H1 (cell line): ENCODE measurements around the gene HAND1. TPM values are rescaled to one million over a fixed set of nuclear protein-coding genes. Genes with fewer than 3 reads are reported as not detected.

Source experiments
- CTCF ChIA-PET: fragments of 300-600 bp; sonication (Branson Sonifier 250); formaldehyde crosslinking; loops from one replicate; lab custom pipeline; 2021; ENCODE audit not compliant: partially characterized antibody; lab: Charles Lee
- POLR2A ChIA-PET: fragments of 300-600 bp; sonication (Branson Sonifier 250); formaldehyde crosslinking; loops from one replicate; lab custom pipeline; 2021; ENCODE audit warnings: inconsistent platforms; ENCODE audit not compliant: partially characterized antibody; lab: Charles Lee
- DNase-seq, 2 experiments: peaks; one replicate each; pipeline versions ENCODE4 v3.0.0 to v3.0.0-alpha.2; 2010 to 2022; ENCODE audit warnings: low spot score in 2 of 2, low read depth in 1 of 2, mixed read lengths in 1 of 2
- FAIRE-seq: peaks from 2 replicates; lab custom pipeline; 2011; peaks lifted over from hg19 to GRCh38; lab: Jason Lieb, UNC
- H2AFZ ChIP-seq: 2 replicates; pipeline ENCODE4 v1.8.1; 2012; ENCODE audit warnings: low read length, inconsistent platforms
- H2AK5ac ChIP-seq: 2 replicates; pipeline ENCODE4 v1.6.1; 2013; ENCODE audit warnings: low read depth, low read length
- H2BK120ac ChIP-seq: replicated peaks from 2 replicates; pipeline ENCODE3; 2013; ENCODE audit warnings: low read depth, low read length, inconsistent platforms
- H2BK12ac ChIP-seq: 2 replicates; pipeline ENCODE4 v1.6.1; 2013; ENCODE audit warnings: low read depth, low read length
- H2BK15ac ChIP-seq: 2 replicates; pipeline ENCODE4 v1.6.1; 2013; ENCODE audit warnings: low read length
- H2BK20ac ChIP-seq: 2 replicates; pipeline ENCODE4 v1.6.1; 2013; ENCODE audit warnings: low read length
- H2BK5ac ChIP-seq: 2 replicates; pipeline ENCODE4 v1.6.1; 2013; ENCODE audit warnings: low read depth, low read length
- H3K14ac ChIP-seq: 2 replicates; pipeline ENCODE4 v1.6.1; 2013; ENCODE audit warnings: inconsistent platforms; ENCODE audit not compliant: insufficient read length
- H3K18ac ChIP-seq: 2 replicates; pipeline ENCODE4 v1.6.1; 2013; ENCODE audit warnings: low read length; ENCODE audit errors: extremely low read depth
- H3K23ac ChIP-seq: 2 replicates; pipeline ENCODE4 v1.6.1; 2013; ENCODE audit warnings: inconsistent platforms; ENCODE audit not compliant: insufficient read length
- H3K23me2 ChIP-seq: 2 replicates; pipeline ENCODE4 v1.6.1; 2013; ENCODE audit warnings: low read depth, low read length
- H3K27ac ChIP-seq: 2 replicates; pipeline ENCODE4 v1.6.1; 2011; ENCODE audit warnings: low read depth, low read length, inconsistent platforms
- H3K27me3 ChIP-seq, 4 experiments: replicated peaks in 1 of 4; 1 replicate in 1 of 4; 2 replicates in 3 of 4; pipeline versions ENCODE4 v1.6.1 to v1.8.1; 2011 to 2013; ENCODE audit warnings: low read length in 3 of 4, mild to moderate bottlenecking in 3 of 4, inconsistent platforms in 2 of 4, mixed read lengths in 2 of 4, moderate library complexity in 1 of 4; ENCODE audit not compliant: control insufficient read depth in 3 of 4, insufficient read depth in 3 of 4; ENCODE audit errors: extremely low read depth in 1 of 4
- H3K36me3 ChIP-seq, 4 experiments: 2 replicates each; pipeline versions ENCODE4 v1.6.1 to v1.8.1; 2011 to 2013; ENCODE audit warnings: mild to moderate bottlenecking in 4 of 4, low read length in 3 of 4, moderate library complexity in 2 of 4, control low read depth in 1 of 4, inconsistent platforms in 1 of 4; ENCODE audit not compliant: insufficient read depth in 4 of 4, control insufficient read depth in 2 of 4
- H3K4ac ChIP-seq: replicated peaks from 2 replicates; pipeline ENCODE3; 2013; ENCODE audit warnings: low read length, low read depth, mixed read lengths, inconsistent platforms; ENCODE audit not compliant: insufficient read length
- H3K4me1 ChIP-seq, 4 experiments: replicated peaks in 1 of 4; 1 replicate in 1 of 4; 2 replicates in 3 of 4; pipeline versions ENCODE4 v1.6.1 to v1.8.1; 2011 to 2013; ENCODE audit warnings: low read length in 3 of 4, inconsistent platforms in 2 of 4, mixed read lengths in 1 of 4; ENCODE audit not compliant: insufficient read depth in 4 of 4, control insufficient read depth in 3 of 4
- H3K4me2 ChIP-seq, 2 experiments: 2 replicates each; pipeline versions ENCODE4 v1.6.1 to v1.8.1; 2011 to 2013; ENCODE audit warnings: low read depth in 2 of 2, low read length in 2 of 2, control low read depth in 1 of 2, inconsistent platforms in 1 of 2, mild to moderate bottlenecking in 1 of 2; ENCODE audit not compliant: insufficient read depth in 1 of 2
- H3K4me3 ChIP-seq, 4 experiments: fragments of 200-600, 300-600 bp in 1 of 4; sonication (generic), shearing (Covaris generic), sonication (Bioruptor Twin) in 1 of 4; 2 replicates each; pipeline versions ENCODE4 v1.5.1 to v1.8.1; 2011 to 2016; ENCODE audit warnings: low read length in 4 of 4, low read depth in 3 of 4, control low read depth in 2 of 4, inconsistent platforms in 2 of 4, mild to moderate bottlenecking in 2 of 4, mixed read lengths in 1 of 4, moderate library complexity in 1 of 4; ENCODE audit not compliant: insufficient read depth in 2 of 4; ENCODE audit errors: extremely low read depth in 1 of 4
- H3K56ac ChIP-seq: replicated peaks from 2 replicates; pipeline ENCODE3; 2013; ENCODE audit warnings: low read depth, mild to moderate bottlenecking, mixed read lengths, low read length, inconsistent platforms; ENCODE audit not compliant: insufficient read length
- H3K79me1 ChIP-seq: 2 replicates; pipeline ENCODE4 v1.6.1; 2013; ENCODE audit warnings: low read depth, low read length, control low read depth
- H3K79me2 ChIP-seq, 2 experiments: 2 replicates each; pipeline versions ENCODE4 v1.6.1 to v1.8.1; 2012 to 2013; ENCODE audit warnings: low read length in 2 of 2, mild to moderate bottlenecking in 2 of 2, inconsistent platforms in 1 of 2; ENCODE audit not compliant: insufficient read depth in 2 of 2, control insufficient read depth in 1 of 2
- H3K9ac ChIP-seq, 4 experiments: replicated peaks in 1 of 4; 1 replicate in 1 of 4; 2 replicates in 3 of 4; pipeline versions ENCODE4 v1.6.1 to v1.8.1; 2011 to 2013; ENCODE audit warnings: low read depth in 3 of 4, low read length in 3 of 4, control low read depth in 2 of 4, mild to moderate bottlenecking in 2 of 4, moderate library complexity in 2 of 4, inconsistent platforms in 1 of 4; ENCODE audit errors: extremely low read depth in 1 of 4
- H3K9me3 ChIP-seq, 2 experiments: 2 replicates each; pipeline versions ENCODE4 v1.6.1 to v1.8.1; 2012 to 2013; ENCODE audit warnings: mild to moderate bottlenecking in 2 of 2, moderate library complexity in 2 of 2, control low read depth in 1 of 2, inconsistent platforms in 1 of 2, low read depth in 1 of 2, low read length in 1 of 2, mixed read lengths in 1 of 2; ENCODE audit not compliant: insufficient read depth in 2 of 2
- H4K20me1 ChIP-seq, 2 experiments: replicated peaks in 1 of 2; 2 replicates each; pipeline versions ENCODE3 to v1.8.1; 2011 to 2013; ENCODE audit warnings: inconsistent platforms in 2 of 2, low read length in 2 of 2, mild to moderate bottlenecking in 1 of 2; ENCODE audit not compliant: insufficient read depth in 2 of 2, control insufficient read depth in 1 of 2
- H4K5ac ChIP-seq: 2 replicates; pipeline ENCODE4 v1.6.1; 2013; ENCODE audit warnings: low read length, low read depth, mixed read lengths, inconsistent platforms; ENCODE audit not compliant: insufficient read length
- H4K8ac ChIP-seq: 2 replicates; pipeline ENCODE4 v1.8.0; 2013; ENCODE audit warnings: mild to moderate bottlenecking, moderate library complexity, low read length, inconsistent platforms; ENCODE audit not compliant: insufficient read depth; ENCODE audit errors: extremely low read depth
- H4K91ac ChIP-seq: replicated peaks from 2 replicates; pipeline ENCODE3; 2013; ENCODE audit warnings: low read length, mixed read lengths, inconsistent platforms; ENCODE audit not compliant: insufficient read length
- CTBP2 ChIP-seq: IDR thresholded peaks from 2 replicates; pipeline ENCODE4 v1.7.0; 2011; ENCODE audit warnings: borderline replicate concordance, mild to moderate bottlenecking, moderate library complexity, mixed read lengths, low read length; ENCODE audit not compliant: insufficient read depth, insufficient read length
- EZH2 ChIP-seq: fragments of 200-600 bp; sonication (generic); IDR thresholded peaks from 2 replicates; pipeline ENCODE4 v1.7.1; 2012; ENCODE audit warnings: low read depth, mild to moderate bottlenecking, moderate library complexity, low read length, inconsistent platforms; ENCODE audit not compliant: severe bottlenecking
- HDAC6 ChIP-seq: IDR thresholded peaks from one replicate; pipeline ENCODE4 v1.7.1; 2012; ENCODE audit warnings: low read depth, mild to moderate bottlenecking, inconsistent platforms, low read length, moderate library complexity
- RNF2 ChIP-seq: fragments of 200-900, 300-1000 bp; sonication (generic); IDR thresholded peaks from 2 replicates; pipeline ENCODE4 v1.7.1; 2016; ENCODE audit warnings: borderline replicate concordance, low read depth, mild to moderate bottlenecking, antibody characterized with exemption, low read length; ENCODE audit not compliant: poor library complexity, severe bottlenecking; ENCODE audit errors: missing control alignments
- RXRA ChIP-seq: IDR thresholded peaks from 2 replicates; pipeline ENCODE4 v1.6.1; 2011; ENCODE audit warnings: low read depth, mild to moderate bottlenecking, low read length, moderate library complexity; ENCODE audit not compliant: insufficient read depth
- SIX5 ChIP-seq: IDR thresholded peaks from 2 replicates; pipeline ENCODE4 v1.6.1; 2011; ENCODE audit warnings: mild to moderate bottlenecking, low read depth, low read length
- SUZ12 ChIP-seq: fragments of 200-600 bp; sonication (generic); IDR thresholded peaks from 2 replicates; pipeline ENCODE4 v1.6.1; 2012; ENCODE audit warnings: mild to moderate bottlenecking, inconsistent platforms, low read length, moderate library complexity, mixed read lengths
- WGBS, 2 experiments: shearing (Covaris generic) in 1 of 2; methylation state at CpG; one replicate each; pipeline versions ENCODE4 v1.1.6 to v1.1.7; 2013 to 2015; ENCODE audit warnings: low lambda C conversion rate in 2 of 2, mixed read lengths in 2 of 2, inconsistent platforms in 1 of 2, low coverage in 1 of 2, missing lambda C conversion rate in 1 of 2; ENCODE audit not compliant: insufficient replicate concordance in 2 of 2, insufficient coverage in 1 of 2, insufficient read length in 1 of 2; ENCODE audit errors: extremely low coverage in 1 of 2, missing lambda C conversion rate in 1 of 2; 5-methylcytosine and 5-hydroxymethylcytosine counted together
- polyA plus RNA-seq, 7 experiments: library from polyadenylated mRNA; depleted of rRNA in 3 of 7; stranded (reverse) in 5 of 7; unstranded in 2 of 7; fragments of >200 nt in 5 of 7; fragments of 200-250 nt in 2 of 7; gene quantifications; 1 replicate in 5 of 7; 2 replicates in 1 of 7; 4 replicates in 1 of 7; pipeline versions ENCODE4 v1.2.1 to v1.2.3, GENCODE V29; 2011 to 2013; ENCODE audit warnings: missing spikeins in 2 of 7, mixed read lengths in 2 of 7
- total RNA-seq: library from RNA; stranded (reverse); fragmentation: NEBNext Ultra II Directional; extraction: Animal tissue kit (Norgen Biotek cat#: 25700); gene quantifications from 2 replicates; pipeline ENCODE4 v1.2.1, GENCODE V29; 2021

HAND1 gene
- total and polyA plus RNA-seq, 2 of the 8 experiments (the other 6 are each of a cell fraction or from before 2014, with no cell fraction given), result 0.06 TPM; not detected in 1

DNA sequence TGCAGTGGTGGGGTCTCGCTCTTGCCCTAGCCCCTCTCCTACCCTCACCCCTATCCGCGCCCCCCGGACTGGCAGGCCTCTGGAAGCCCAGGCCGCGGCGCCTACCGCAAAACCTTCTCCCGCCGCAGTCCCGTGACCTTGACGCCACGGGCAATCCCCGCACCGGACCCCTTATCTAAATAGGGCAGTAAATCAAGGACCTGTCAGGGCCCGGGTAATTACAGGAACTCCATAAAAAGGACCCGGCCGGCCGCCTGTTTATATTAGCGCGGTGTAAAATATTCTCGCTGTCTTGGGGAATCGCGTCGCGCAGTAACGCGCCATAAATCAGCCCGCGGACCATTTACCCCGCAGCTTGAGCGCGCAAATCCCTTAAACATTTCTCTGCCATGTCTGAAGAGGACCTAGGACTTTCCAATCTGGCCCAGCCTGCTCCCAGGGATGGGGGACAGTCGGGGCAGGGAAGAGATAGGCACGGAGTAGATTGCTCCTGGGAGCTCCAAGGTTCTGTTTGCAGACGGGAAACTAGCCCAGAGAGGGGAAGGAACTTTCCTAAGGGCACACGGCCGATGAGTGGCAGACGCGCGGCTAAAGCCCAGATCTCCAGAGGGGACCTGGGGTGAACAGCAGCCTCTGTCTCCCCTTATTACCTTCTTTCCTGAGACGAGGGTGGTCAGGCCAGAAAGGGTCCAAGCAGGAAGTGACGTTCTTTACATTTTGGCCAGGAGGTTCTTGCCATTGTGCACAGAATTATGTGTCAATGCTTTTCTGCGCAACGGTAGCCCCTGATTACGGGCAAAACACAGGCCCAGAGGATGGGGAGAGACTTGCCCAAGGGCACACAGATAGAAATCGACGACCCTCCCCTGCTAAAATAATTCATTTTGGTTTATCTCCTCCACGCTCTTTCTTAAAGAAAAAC, 4.8 kb upstream of the HAND1 start:
- Histone ChIP-seq H2BK120ac (no peak overlapping the region), H3K79me1 (no peaks in the 10 kb centered on the region), H3K23me2 (peaks cover 3% of the 10 kb centered on the region; the same call in 1 of the 2 replicates), H3K4me3 (peak overlapping the region in 2 of 4 experiments; percentile 4 to 35; a peak in 3 of 8 replicates), H3K27me3 (peaks cover 88 to 99% (median 94%) of the 10 kb centered on the region in 4 experiments), H3K36me3 (peaks cover 0 to 4% (median 0%) of the 10 kb centered on the region in 4 experiments; a peak in 1 of 8 replicates), H3K27ac (no peak overlapping the region), H3K9ac (no peak overlapping the region), H3K4me2 (peak overlapping the region; percentile 58 to 79), H2AFZ (no peak overlapping the region), H3K18ac (no peak overlapping the region; the same call in 1 of the 2 replicates), H2BK20ac (no peak overlapping the region), H4K8ac (no peak overlapping the region), H4K20me1 (peaks cover 8 to 38% of the 10 kb centered on the region in 2 experiments), H3K4me1 (peaks cover 22 to 59% (median 34%) of the 10 kb centered on the region in 4 experiments), H3K14ac (no peak overlapping the region), H3K79me2 (no peaks in the 10 kb centered on the region), H3K56ac (no peak overlapping the region), H3K4ac (no peak overlapping the region), H2BK15ac (no peak overlapping the region), H2AK5ac (no peak overlapping the region; the same call in 1 of the 2 replicates), H2BK12ac (no peak overlapping the region), H3K9me3 (no peaks in the 10 kb centered on the region), H4K5ac (no peak overlapping the region), H2BK5ac (no peak overlapping the region), H3K23ac (no peak overlapping the region), H4K91ac (no peak overlapping the region)
- WGBS, 2 experiments, result 4% methylated on average over 49 of the region's 49 CpGs; no CpG with 5 or more reads in 1 of the 2 experiments
- no peak for FAIRE-seq
- POLR2A ChIA-PET, result interaction anchor here (0.7 to 3.5 kb wide), 3 partner anchors 9 to 376 kb away, joined by 3 to 16 read pairs (median 4); partner anchors contain the start of gene CNOT8
- CTCF ChIA-PET, result interaction anchor here (2.1 to 6.4 kb wide), 5 partner anchors 9 to 128 kb away, joined by 16 to 61 read pairs (median 18); no protein-coding TSS in a partner anchor
- DNase-seq, result peak in 1 of 2 experiments; percentile 54
- TF ChIP-seq RNF2, result peak; percentile 91
- no peak for TF ChIP-seq SIX5
- TF ChIP-seq EZH2, result peak; percentile 96
- TF ChIP-seq SUZ12, result peak; percentile 91
- TF ChIP-seq CTBP2, result peak; percentile 97
- no peak for TF ChIP-seq HDAC6
- TF ChIP-seq RXRA, result no peak
